Epithelial cell of proximal tubule (primary cell): ENCODE measurements around the gene ZC3H12D. TPM values are rescaled to one million over a fixed set of nuclear protein-coding genes. Genes with fewer than 3 reads are reported as not detected.
"Not testable (repeated sequence)": the region's sequence is repeated elsewhere in the genome, so short reads cannot be mapped to it uniquely, and the experiment has no call there.

Experiments used
- DNase-seq: peaks from one replicate; pipeline ENCODE4 v3.0.0-alpha.2; 2011; ENCODE audit warnings: low read depth
- H3K4me3 ChIP-seq: 2 replicates; pipeline ENCODE4 v1.5.1; 2011; ENCODE audit warnings: low read depth, mild to moderate bottlenecking, low read length
- CTCF ChIP-seq: conservative IDR thresholded peaks from 2 replicates; pipeline ENCODE4 v1.5.1; 2012; ENCODE audit warnings: low read depth, mild to moderate bottlenecking, low read length
- total RNA-seq: library from RNA; depleted of rRNA; stranded (reverse); fragments of >200 nt; gene quantifications from 2 replicates; pipeline ENCODE4 v1.2.3, GENCODE V29; 2015

The ZC3H12D gene
- total RNA-seq, 1 donor from 2014 or later = 0.17 TPM

GRCh38 chr6:149446791-149447376 lies 37.9 kb downstream of the ZC3H12D start:
- no peak for TF ChIP-seq CTCF
- no peak overlapping the region for H3K4me3 ChIP-seq
- no peak for DNase-seq

GRCh38 chr6:149445573-149445972 lies 39.2 kb downstream of the ZC3H12D start:
- H3K4me3 ChIP-seq = no peak overlapping the region
- no peak for DNase-seq
- TF ChIP-seq CTCF = no peak

GRCh38 chr6:149445095-149445466 lies 39.7 kb downstream of the ZC3H12D start:
- DNase-seq = no peak
- no peak for TF ChIP-seq CTCF
- no peak overlapping the region for H3K4me3 ChIP-seq

GRCh38 chr6:149444360-149445094 lies 40.3 kb downstream of the ZC3H12D start:
- H3K4me3 ChIP-seq, DNase-seq: not testable (repeated sequence)

GRCh38 chr6:149443411-149444181 lies 41.2 kb downstream of the ZC3H12D start:
- no peak for TF ChIP-seq CTCF
- H3K4me3 ChIP-seq = no peak overlapping the region
- DNase-seq = no peak

GRCh38 chr6:149441740-149442139 lies 43.1 kb downstream of the ZC3H12D start:
- DNase-seq = no peak
- no peak for TF ChIP-seq CTCF

More at GRCh38 chr6:149441740-149442139, 43.1 kb downstream of the ZC3H12D start:
- no peak overlapping the region for H3K4me3 ChIP-seq
